HEK293 (cell line): ENCODE data around the gene IL23A.
A peak's percentile ranks its signal among the peaks of the same experiment; 100 is the strongest.

ENCODE experiments used
- KLF16 ChIP-seq: fragments of 450-650 bp; formaldehyde crosslinking; IDR thresholded peaks from 2 replicates; pipeline ENCODE4 v1.5.1; 2017; ENCODE audit warnings: missing biosample characterization, missing genetic modification characterization
- MEIS1 ChIP-seq: sonication (generic); formaldehyde crosslinking; IDR thresholded peaks from 2 replicates; pipeline ENCODE4 v1.8.1; 2022; ENCODE audit warnings: missing genetic modification reagents, mild to moderate bottlenecking, borderline replicate concordance
- OSR2 ChIP-seq: fragments of 450-650 bp; formaldehyde crosslinking; IDR thresholded peaks from 2 replicates; pipeline ENCODE4 v1.5.1; 2016; ENCODE audit warnings: missing biosample characterization, missing genetic modification characterization
- OVOL3 ChIP-seq: fragments of 450-650 bp; formaldehyde crosslinking; IDR thresholded peaks from 2 replicates; pipeline ENCODE4 v1.5.1; 2016; ENCODE audit warnings: missing biosample characterization, missing genetic modification characterization
- SETDB1 ChIP-seq: IDR thresholded peaks from one replicate; pipeline ENCODE4 v1.6.1; 2017; ENCODE audit warnings: mild to moderate bottlenecking, low read length, moderate library complexity, mixed read lengths; ENCODE audit not compliant: insufficient read length
- TCF7L2 ChIP-seq: IDR thresholded peaks from 2 replicates; pipeline ENCODE4 v1.6.1; 2011; ENCODE audit warnings: low read depth, mild to moderate bottlenecking, inconsistent platforms, low read length, moderate library complexity, borderline replicate concordance
- ZBTB17 ChIP-seq: fragments of 450-650 bp; formaldehyde crosslinking; IDR thresholded peaks from 2 replicates; pipeline ENCODE4 v1.5.1; 2016; ENCODE audit warnings: missing biosample characterization, missing genetic modification characterization
- ZBTB20 ChIP-seq: fragments of 450-650 bp; formaldehyde crosslinking; IDR thresholded peaks from 2 replicates; pipeline ENCODE4 v1.5.1; 2016; ENCODE audit warnings: missing biosample characterization, missing genetic modification characterization
- ZBTB7A ChIP-seq: fragments of 450-650 bp; formaldehyde crosslinking; IDR thresholded peaks from 2 replicates; pipeline ENCODE4 v1.5.1; 2016; ENCODE audit warnings: low read depth, missing biosample characterization, missing genetic modification characterization
- ZIC2 ChIP-seq: fragments of 450-650 bp; formaldehyde crosslinking; IDR thresholded peaks from 2 replicates; pipeline ENCODE4 v1.5.1; 2016; ENCODE audit warnings: missing biosample characterization, missing genetic modification characterization
- ZNF121 ChIP-seq: fragments of 450-650 bp; formaldehyde crosslinking; IDR thresholded peaks from 2 replicates; pipeline ENCODE4 v1.5.1; 2016; ENCODE audit warnings: missing biosample characterization, missing genetic modification characterization
- ZNF16 ChIP-seq: fragments of 450-650 bp; formaldehyde crosslinking; IDR thresholded peaks from 2 replicates; pipeline ENCODE4 v1.5.1; 2016; ENCODE audit warnings: low read depth, missing biosample characterization, missing genetic modification characterization
- ZNF175 ChIP-seq: fragments of 450-650 bp; formaldehyde crosslinking; IDR thresholded peaks from 2 replicates; pipeline ENCODE4 v1.5.1; 2016; ENCODE audit warnings: missing biosample characterization, missing genetic modification characterization
- ZNF221 ChIP-seq: fragments of 450-650 bp; formaldehyde crosslinking; IDR thresholded peaks from 2 replicates; pipeline ENCODE4 v1.5.1; 2017; ENCODE audit warnings: missing biosample characterization, missing genetic modification characterization, borderline replicate concordance
- ZNF274 ChIP-seq, 2 experiments: fragments of 200-500 bp in 1 of 2; fragments of 450-650 bp in 1 of 2; sonication (Bioruptor generic) in 1 of 2; formaldehyde crosslinking in 1 of 2; IDR thresholded peaks; 2 replicates each; pipeline versions ENCODE4 v1.5.1 to v1.6.1; 2014 to 2016; ENCODE audit warnings: borderline replicate concordance in 1 of 2, inconsistent platforms in 1 of 2, low read length in 1 of 2, missing biosample characterization in 1 of 2, missing genetic modification characterization in 1 of 2
- ZNF292 ChIP-seq: fragments of 450-650 bp; formaldehyde crosslinking; IDR thresholded peaks from 2 replicates; pipeline ENCODE4 v1.5.1; 2016; ENCODE audit warnings: low read depth, missing biosample characterization, missing genetic modification characterization, borderline replicate concordance
- ZNF37A ChIP-seq: fragments of 450-650 bp; IDR thresholded peaks from 2 replicates; pipeline ENCODE4 v1.5.1; 2018; ENCODE audit warnings: missing biosample characterization, missing genetic modification characterization
- ZNF391 ChIP-seq: fragments of 450-650 bp; formaldehyde crosslinking; IDR thresholded peaks from 2 replicates; pipeline ENCODE4 v1.5.1; 2016; ENCODE audit warnings: low read depth, missing biosample characterization, missing genetic modification characterization, borderline replicate concordance
- ZNF404 ChIP-seq: fragments of 450-650 bp; formaldehyde crosslinking; IDR thresholded peaks from 2 replicates; pipeline ENCODE4 v1.5.1; 2017; ENCODE audit warnings: missing biosample characterization, missing genetic modification characterization
- ZNF416 ChIP-seq: fragments of 450-650 bp; formaldehyde crosslinking; IDR thresholded peaks from 2 replicates; pipeline ENCODE4 v1.5.1; 2016; ENCODE audit warnings: missing biosample characterization, missing genetic modification characterization
- ZNF473 ChIP-seq: fragments of 450-650 bp; formaldehyde crosslinking; IDR thresholded peaks from 2 replicates; pipeline ENCODE4 v1.5.1; 2017; ENCODE audit warnings: missing biosample characterization, missing genetic modification characterization
- ZNF48 ChIP-seq: fragments of 450-650 bp; formaldehyde crosslinking; IDR thresholded peaks from 2 replicates; pipeline ENCODE4 v1.5.1; 2016; ENCODE audit warnings: missing biosample characterization, missing genetic modification characterization
- ZNF830 ChIP-seq: fragments of 450-650 bp; IDR thresholded peaks from 2 replicates; pipeline ENCODE4 v1.5.0; 2018; ENCODE audit warnings: missing biosample characterization, missing genetic modification characterization, low read depth, mild to moderate bottlenecking, moderate library complexity
- ZSCAN16 ChIP-seq: fragments of 450-650 bp; formaldehyde crosslinking; IDR thresholded peaks from 2 replicates; pipeline ENCODE4 v1.5.1; 2016; ENCODE audit warnings: missing biosample characterization, missing genetic modification characterization
- TF ChIP-seq, protein P1 (sequence below): fragments of 450-650 bp; formaldehyde crosslinking; IDR thresholded peaks from 2 replicates; pipeline ENCODE4 v1.5.1; 2016; ENCODE audit warnings: missing biosample characterization, missing genetic modification characterization
- TF ChIP-seq, protein P2 (sequence below): fragments of 450-650 bp; formaldehyde crosslinking; IDR thresholded peaks from 2 replicates; pipeline ENCODE4 v1.5.1; 2016; ENCODE audit warnings: missing biosample characterization, missing genetic modification characterization
- TF ChIP-seq, protein P3 (sequence below): fragments of 450-650 bp; formaldehyde crosslinking; IDR thresholded peaks from 2 replicates; pipeline ENCODE4 v1.5.1; 2016; ENCODE audit warnings: missing biosample characterization, missing genetic modification characterization
- TF ChIP-seq, protein P4 (sequence below): fragments of 450-650 bp; formaldehyde crosslinking; IDR thresholded peaks from 2 replicates; pipeline ENCODE4 v1.5.1; 2016; ENCODE audit warnings: missing biosample characterization, missing genetic modification characterization

IL23A gene

DNA sequence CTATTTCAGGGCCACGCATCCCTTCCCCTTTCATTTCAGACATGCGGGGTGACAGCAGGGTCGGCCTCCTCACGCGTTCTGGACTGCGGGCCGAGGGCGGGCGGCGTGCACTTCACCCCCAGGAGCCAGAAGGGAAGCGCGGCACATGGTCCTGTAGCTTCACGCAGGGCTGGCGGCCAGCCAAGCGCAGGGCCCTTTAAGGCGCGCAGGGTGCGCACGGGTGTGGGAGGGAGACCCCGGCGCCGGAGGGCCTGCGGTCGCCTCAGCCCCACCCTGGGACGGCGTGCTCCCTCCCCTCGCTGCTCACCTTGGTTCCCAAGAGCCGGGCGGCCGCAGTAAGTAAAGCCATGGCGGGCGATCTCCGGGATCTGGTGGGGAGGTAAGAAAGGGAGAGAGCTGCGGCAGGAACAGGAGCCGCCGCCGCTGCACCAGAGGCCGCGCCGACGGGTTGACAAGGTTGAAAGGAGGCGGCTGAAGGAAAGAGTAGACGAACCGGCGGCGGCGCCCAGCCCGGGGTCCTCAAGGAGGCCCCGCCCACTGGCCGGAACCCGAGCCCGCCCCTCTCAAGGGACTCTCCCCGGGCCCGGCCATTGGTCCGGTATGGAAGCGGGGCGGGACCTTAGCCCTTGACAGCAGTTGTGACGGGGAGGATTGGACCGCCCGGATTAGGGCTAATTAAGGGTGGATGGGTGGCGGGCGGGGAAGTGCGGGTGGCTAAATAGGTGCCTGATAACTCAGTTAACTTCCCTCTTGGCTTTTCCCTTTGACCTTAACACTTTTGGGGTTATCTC is 38.6 kb upstream of the IL23A start, which contains the start of gene CS (continued):
- TF ChIP-seq MEIS1 (CRISPR knock-in tag) (no peak), ZIC2 (peak; percentile 79), ZBTB20 (peak; percentile 61; the same call in 1 of the 2 replicates), KLF16 (tag by site-specific recombination) (peak; percentile 21; the same call in 1 of the 2 replicates), ZNF175 (no peak), ZNF221 (no peak), ZNF48 (tag by site-specific recombination) (no peak), SETDB1 (no peak), ZNF16 (tag by site-specific recombination) (no peak), ZNF274 (IDR thresholded peaks at IDR 0.05; ENCODE audit: low read length) (no peak), ZNF274 (tag by site-specific recombination; IDR thresholded peaks at IDR 0.05; ENCODE audit: borderline replicate concordance) (no peak), ZNF473 (tag by site-specific recombination) (no peak), ZBTB17 (tag by site-specific recombination) (no peak; the same call in 1 of the 2 replicates), TCF7L2 (no peak), OVOL3 (tag by site-specific recombination) (no peak), ZSCAN16 (tag by site-specific recombination) (no peak), ZNF37A (tag by site-specific recombination) (no peak), ZNF121 (tag by site-specific recombination) (0 out of 2 replicates have a peak, but pooled peaks have one; percentile 73), ZBTB7A (tag by site-specific recombination) (peak; percentile 39; the same call in 1 of the 2 replicates), ZNF391 (tag by site-specific recombination) (0 out of 2 replicates have a peak, but pooled peaks have one; percentile 61), ZNF292 (tag by site-specific recombination) (no peak), ZNF830 (tag by site-specific recombination) (no peak), ZNF404 (tag by site-specific recombination) (no peak), ZNF416 (tag by site-specific recombination) (no peak), OSR2 (0 out of 2 replicates have a peak, but pooled peaks have one; percentile 30)
- TF ChIP-seq, protein P1, sequence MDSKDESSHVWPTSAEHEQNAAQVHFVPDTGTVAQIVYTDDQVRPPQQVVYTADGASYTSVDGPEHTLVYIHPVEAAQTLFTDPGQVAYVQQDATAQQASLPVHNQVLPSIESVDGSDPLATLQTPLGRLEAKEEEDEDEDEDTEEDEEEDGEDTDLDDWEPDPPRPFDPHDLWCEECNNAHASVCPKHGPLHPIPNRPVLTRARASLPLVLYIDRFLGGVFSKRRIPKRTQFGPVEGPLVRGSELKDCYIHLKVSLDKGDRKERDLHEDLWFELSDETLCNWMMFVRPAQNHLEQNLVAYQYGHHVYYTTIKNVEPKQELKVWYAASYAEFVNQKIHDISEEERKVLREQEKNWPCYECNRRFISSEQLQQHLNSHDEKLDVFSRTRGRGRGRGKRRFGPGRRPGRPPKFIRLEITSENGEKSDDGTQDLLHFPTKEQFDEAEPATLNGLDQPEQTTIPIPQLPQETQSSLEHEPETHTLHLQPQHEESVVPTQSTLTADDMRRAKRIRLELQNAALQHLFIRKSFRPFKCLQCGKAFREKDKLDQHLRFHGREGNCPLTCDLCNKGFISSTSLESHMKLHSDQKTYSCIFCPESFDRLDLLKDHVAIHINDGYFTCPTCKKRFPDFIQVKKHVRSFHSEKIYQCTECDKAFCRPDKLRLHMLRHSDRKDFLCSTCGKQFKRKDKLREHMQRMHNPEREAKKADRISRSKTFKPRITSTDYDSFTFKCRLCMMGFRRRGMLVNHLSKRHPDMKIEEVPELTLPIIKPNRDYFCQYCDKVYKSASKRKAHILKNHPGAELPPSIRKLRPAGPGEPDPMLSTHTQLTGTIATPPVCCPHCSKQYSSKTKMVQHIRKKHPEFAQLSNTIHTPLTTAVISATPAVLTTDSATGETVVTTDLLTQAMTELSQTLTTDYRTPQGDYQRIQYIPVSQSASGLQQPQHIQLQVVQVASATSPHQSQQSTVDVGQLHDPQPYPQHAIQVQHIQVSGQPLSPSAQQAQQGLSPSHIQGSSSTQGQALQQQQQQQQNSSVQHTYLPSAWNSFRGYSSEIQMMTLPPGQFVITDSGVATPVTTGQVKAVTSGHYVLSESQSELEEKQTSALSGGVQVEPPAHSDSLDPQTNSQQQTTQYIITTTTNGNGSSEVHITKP (tag by site-specific recombination) = peak; percentile 37; the same call in 1 of the 2 replicates
- TF ChIP-seq, protein P2, sequence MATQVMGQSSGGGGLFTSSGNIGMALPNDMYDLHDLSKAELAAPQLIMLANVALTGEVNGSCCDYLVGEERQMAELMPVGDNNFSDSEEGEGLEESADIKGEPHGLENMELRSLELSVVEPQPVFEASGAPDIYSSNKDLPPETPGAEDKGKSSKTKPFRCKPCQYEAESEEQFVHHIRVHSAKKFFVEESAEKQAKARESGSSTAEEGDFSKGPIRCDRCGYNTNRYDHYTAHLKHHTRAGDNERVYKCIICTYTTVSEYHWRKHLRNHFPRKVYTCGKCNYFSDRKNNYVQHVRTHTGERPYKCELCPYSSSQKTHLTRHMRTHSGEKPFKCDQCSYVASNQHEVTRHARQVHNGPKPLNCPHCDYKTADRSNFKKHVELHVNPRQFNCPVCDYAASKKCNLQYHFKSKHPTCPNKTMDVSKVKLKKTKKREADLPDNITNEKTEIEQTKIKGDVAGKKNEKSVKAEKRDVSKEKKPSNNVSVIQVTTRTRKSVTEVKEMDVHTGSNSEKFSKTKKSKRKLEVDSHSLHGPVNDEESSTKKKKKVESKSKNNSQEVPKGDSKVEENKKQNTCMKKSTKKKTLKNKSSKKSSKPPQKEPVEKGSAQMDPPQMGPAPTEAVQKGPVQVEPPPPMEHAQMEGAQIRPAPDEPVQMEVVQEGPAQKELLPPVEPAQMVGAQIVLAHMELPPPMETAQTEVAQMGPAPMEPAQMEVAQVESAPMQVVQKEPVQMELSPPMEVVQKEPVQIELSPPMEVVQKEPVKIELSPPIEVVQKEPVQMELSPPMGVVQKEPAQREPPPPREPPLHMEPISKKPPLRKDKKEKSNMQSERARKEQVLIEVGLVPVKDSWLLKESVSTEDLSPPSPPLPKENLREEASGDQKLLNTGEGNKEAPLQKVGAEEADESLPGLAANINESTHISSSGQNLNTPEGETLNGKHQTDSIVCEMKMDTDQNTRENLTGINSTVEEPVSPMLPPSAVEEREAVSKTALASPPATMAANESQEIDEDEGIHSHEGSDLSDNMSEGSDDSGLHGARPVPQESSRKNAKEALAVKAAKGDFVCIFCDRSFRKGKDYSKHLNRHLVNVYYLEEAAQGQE (tag by site-specific recombination) = no peak
- TF ChIP-seq, protein P3, sequence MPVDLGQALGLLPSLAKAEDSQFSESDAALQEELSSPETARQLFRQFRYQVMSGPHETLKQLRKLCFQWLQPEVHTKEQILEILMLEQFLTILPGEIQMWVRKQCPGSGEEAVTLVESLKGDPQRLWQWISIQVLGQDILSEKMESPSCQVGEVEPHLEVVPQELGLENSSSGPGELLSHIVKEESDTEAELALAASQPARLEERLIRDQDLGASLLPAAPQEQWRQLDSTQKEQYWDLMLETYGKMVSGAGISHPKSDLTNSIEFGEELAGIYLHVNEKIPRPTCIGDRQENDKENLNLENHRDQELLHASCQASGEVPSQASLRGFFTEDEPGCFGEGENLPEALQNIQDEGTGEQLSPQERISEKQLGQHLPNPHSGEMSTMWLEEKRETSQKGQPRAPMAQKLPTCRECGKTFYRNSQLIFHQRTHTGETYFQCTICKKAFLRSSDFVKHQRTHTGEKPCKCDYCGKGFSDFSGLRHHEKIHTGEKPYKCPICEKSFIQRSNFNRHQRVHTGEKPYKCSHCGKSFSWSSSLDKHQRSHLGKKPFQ (tag by site-specific recombination) = no peak
- TF ChIP-seq, protein P4, sequence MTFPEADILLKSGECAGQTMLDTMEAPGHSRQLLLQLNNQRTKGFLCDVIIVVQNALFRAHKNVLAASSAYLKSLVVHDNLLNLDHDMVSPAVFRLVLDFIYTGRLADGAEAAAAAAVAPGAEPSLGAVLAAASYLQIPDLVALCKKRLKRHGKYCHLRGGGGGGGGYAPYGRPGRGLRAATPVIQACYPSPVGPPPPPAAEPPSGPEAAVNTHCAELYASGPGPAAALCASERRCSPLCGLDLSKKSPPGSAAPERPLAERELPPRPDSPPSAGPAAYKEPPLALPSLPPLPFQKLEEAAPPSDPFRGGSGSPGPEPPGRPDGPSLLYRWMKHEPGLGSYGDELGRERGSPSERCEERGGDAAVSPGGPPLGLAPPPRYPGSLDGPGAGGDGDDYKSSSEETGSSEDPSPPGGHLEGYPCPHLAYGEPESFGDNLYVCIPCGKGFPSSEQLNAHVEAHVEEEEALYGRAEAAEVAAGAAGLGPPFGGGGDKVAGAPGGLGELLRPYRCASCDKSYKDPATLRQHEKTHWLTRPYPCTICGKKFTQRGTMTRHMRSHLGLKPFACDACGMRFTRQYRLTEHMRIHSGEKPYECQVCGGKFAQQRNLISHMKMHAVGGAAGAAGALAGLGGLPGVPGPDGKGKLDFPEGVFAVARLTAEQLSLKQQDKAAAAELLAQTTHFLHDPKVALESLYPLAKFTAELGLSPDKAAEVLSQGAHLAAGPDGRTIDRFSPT (tag by site-specific recombination) = no peak
